Endothelial cell of umbilical vein (primary cell): ENCODE results near the gene FRMPD3. TPM values are rescaled to one million over a fixed set of nuclear protein-coding genes. Genes with fewer than 3 reads are reported as not detected.

ENCODE experiments used
- BruUV-seq: library from RNA; stranded (reverse); fragments of 400-500 nt; replicated peaks from 2 replicates; lab custom pipeline; 2021; lab: Mats Ljungman, UMichigan
- CTCF ChIA-PET: fragments of 300-600, 350-600 bp; sonication (Branson Sonifier 250); formaldehyde crosslinking; loops from one replicate; lab custom pipeline; 2021; ENCODE audit warnings: antibody characterized with exemption, inconsistent platforms; lab: Charles Lee
- POLR2A ChIA-PET: fragments of 300-600, 350-600 bp; sonication (Branson Sonifier 250); formaldehyde crosslinking; loops from one replicate; lab custom pipeline; 2021; ENCODE audit warnings: antibody characterized with exemption, inconsistent platforms; lab: Charles Lee
- DNase-seq: peaks from one replicate; pipeline ENCODE4 v3.0.0-alpha.2; 2011; ENCODE audit warnings: low read depth, low spot score
- FAIRE-seq: peaks from 2 replicates; lab custom pipeline; 2011; peaks lifted over from hg19 to GRCh38; lab: Jason Lieb, UNC
- H2AFZ ChIP-seq: 2 replicates; pipeline ENCODE4 v1.6.0; 2012; ENCODE audit warnings: low read depth, low read length, control low read depth, inconsistent platforms
- H3K27ac ChIP-seq: 2 replicates; pipeline ENCODE4 v1.5.1; 2011; ENCODE audit warnings: low read depth, mild to moderate bottlenecking, control low read depth, low read length, moderate library complexity; ENCODE audit not compliant: insufficient read depth
- H3K27me3 ChIP-seq, 2 experiments: 2 replicates each; pipeline versions ENCODE4 v1.6.0 to v1.6.1; 2011; ENCODE audit warnings: low read length in 2 of 2, mixed read lengths in 1 of 2; ENCODE audit not compliant: control insufficient read depth in 2 of 2, insufficient read depth in 2 of 2
- H3K36me3 ChIP-seq, 2 experiments: 2 replicates in 1 of 2; 3 replicates in 1 of 2; pipeline ENCODE4 v1.5.1; 2011; ENCODE audit warnings: low read length in 2 of 2, mild to moderate bottlenecking in 1 of 2, moderate library complexity in 1 of 2; ENCODE audit not compliant: control insufficient read depth in 2 of 2, insufficient read depth in 2 of 2; ENCODE audit errors: extremely low read depth in 1 of 2
- H3K4me1 ChIP-seq: 3 replicates; pipeline ENCODE4 v1.5.1; 2011; ENCODE audit warnings: mild to moderate bottlenecking, low read length; ENCODE audit not compliant: control insufficient read depth, insufficient read depth; ENCODE audit errors: extremely low read depth
- H3K4me2 ChIP-seq: 2 replicates; pipeline ENCODE4 v1.6.1; 2011; ENCODE audit warnings: low read length, control low read depth, mixed read lengths; ENCODE audit not compliant: insufficient read depth
- H3K4me3 ChIP-seq, 3 experiments: fragments of 200-600 bp in 1 of 3; sonication (generic), shearing (Covaris generic) in 1 of 3; replicated peaks in 1 of 3; 2 replicates each; pipeline ENCODE4 v1.5.1; 2011 to 2016; ENCODE audit warnings: control low read depth in 3 of 3, low read length in 3 of 3, mild to moderate bottlenecking in 2 of 3, inconsistent platforms in 1 of 3, low read depth in 1 of 3, moderate library complexity in 1 of 3; ENCODE audit not compliant: insufficient read depth in 1 of 3
- H3K79me2 ChIP-seq: 2 replicates; pipeline ENCODE4 v1.6.0; 2012; ENCODE audit warnings: low read length, inconsistent platforms; ENCODE audit not compliant: control insufficient read depth, insufficient read depth
- H3K9ac ChIP-seq: replicated peaks from 2 replicates; pipeline ENCODE3; 2011; ENCODE audit warnings: low read length, control low read depth; ENCODE audit not compliant: insufficient read depth; ENCODE audit errors: extremely low read depth
- H3K9me1 ChIP-seq: replicated peaks from 3 replicates; pipeline ENCODE4 v1.6.0; 2011; ENCODE audit warnings: mild to moderate bottlenecking, low read length; ENCODE audit not compliant: control insufficient read depth, insufficient read depth; ENCODE audit errors: extremely low read depth
- H3K9me3 ChIP-seq: replicated peaks from 2 replicates; pipeline ENCODE4 v1.5.1; 2012; ENCODE audit warnings: low read length, inconsistent platforms; ENCODE audit not compliant: control insufficient read depth, insufficient read depth
- H4K20me1 ChIP-seq: replicated peaks from 2 replicates; pipeline ENCODE3; 2011; ENCODE audit warnings: mild to moderate bottlenecking, low read length; ENCODE audit not compliant: control insufficient read depth, insufficient read depth; ENCODE audit errors: extremely low read depth
- EZH2 ChIP-seq: IDR thresholded peaks from 2 replicates; pipeline ENCODE4 v1.6.1; 2012; ENCODE audit warnings: borderline replicate concordance, low read depth, mild to moderate bottlenecking, moderate library complexity, low read length, inconsistent platforms; ENCODE audit not compliant: severe bottlenecking
- FOS ChIP-seq: IDR thresholded peaks from 2 replicates; pipeline ENCODE4 v1.6.1; 2011; ENCODE audit warnings: mild to moderate bottlenecking, low read length, moderate library complexity, borderline replicate concordance; ENCODE audit not compliant: insufficient read depth
- GATA2 ChIP-seq: IDR thresholded peaks from 2 replicates; pipeline ENCODE4 v1.7.0; 2011; ENCODE audit warnings: low read depth, mild to moderate bottlenecking, moderate library complexity, mixed read lengths, low read length; ENCODE audit not compliant: insufficient read length, insufficient read depth
- JUN ChIP-seq: IDR thresholded peaks from 2 replicates; pipeline ENCODE4 v1.6.1; 2011; ENCODE audit warnings: borderline replicate concordance, low read depth; ENCODE audit not compliant: insufficient read length, insufficient read depth
- MYC ChIP-seq: IDR thresholded peaks from one replicate; pipeline ENCODE4 v1.6.1; 2011; ENCODE audit warnings: mild to moderate bottlenecking, low read depth, low read length
- POLR2A ChIP-seq: IDR thresholded peaks from 2 replicates; pipeline ENCODE4 v1.6.1; 2012; ENCODE audit warnings: low read depth, mild to moderate bottlenecking, control low read depth, low read length
- POLR2AphosphoS5 ChIP-seq: IDR thresholded peaks from 2 replicates; pipeline ENCODE4 v1.6.1; 2012; ENCODE audit warnings: low read depth, mild to moderate bottlenecking, control low read depth, low read length, moderate library complexity; ENCODE audit not compliant: insufficient read depth
- dilution Hi-C: fragments of 300-500 bp; cut with MboI; formaldehyde crosslinking; loops from one replicate; pipeline ENCODE4 v1.15.0; 2019; ENCODE audit warnings: low sequenced_read_pairs; ENCODE audit not compliant: extremely low pct_ligation_motif_present
- intact Hi-C: fragments of 100-400 bp; cut with micrococcal nuclease; formaldehyde crosslinking; loops from one replicate; pipeline ENCODE4 v1.10.0; 2022
- polyA plus RNA-seq, 4 experiments: library from polyadenylated mRNA; depleted of rRNA in 3 of 4; stranded (reverse) in 3 of 4; unstranded in 1 of 4; fragments of >200 nt; gene quantifications; 2 replicates each; pipeline versions ENCODE4 v1.2.1 to v1.2.3, GENCODE V29; 2011 to 2012; ENCODE audit warnings: missing spikeins in 1 of 4
- total RNA-seq: library from RNA; stranded (reverse); gene quantifications from 2 replicates; pipeline ENCODE4 v1.2.3, GENCODE V29; 2021
- TF ChIP-seq, protein P1 (sequence below): IDR thresholded peaks from 2 replicates; pipeline ENCODE4 v1.6.1; 2011; ENCODE audit not compliant: insufficient read depth, insufficient read length
- TF ChIP-seq, protein P2 (sequence below), 2 donors: IDR thresholded peaks; 1 replicate in 1 of 2; 2 replicates in 1 of 2; pipeline ENCODE4 v1.5.1; 2011; ENCODE audit warnings: low read length in 2 of 2, mild to moderate bottlenecking in 2 of 2, moderate library complexity in 2 of 2, control low read depth in 1 of 2, inconsistent platforms in 1 of 2, low read depth in 1 of 2; ENCODE audit not compliant: insufficient read depth in 1 of 2; ENCODE audit errors: extremely low read depth in 1 of 2

The FRMPD3 gene
- total and polyA plus RNA-seq, 2 donors (not counting 3 experiments of a cell fraction or from before 2014, with no cell fraction given) = not detected

DNA sequence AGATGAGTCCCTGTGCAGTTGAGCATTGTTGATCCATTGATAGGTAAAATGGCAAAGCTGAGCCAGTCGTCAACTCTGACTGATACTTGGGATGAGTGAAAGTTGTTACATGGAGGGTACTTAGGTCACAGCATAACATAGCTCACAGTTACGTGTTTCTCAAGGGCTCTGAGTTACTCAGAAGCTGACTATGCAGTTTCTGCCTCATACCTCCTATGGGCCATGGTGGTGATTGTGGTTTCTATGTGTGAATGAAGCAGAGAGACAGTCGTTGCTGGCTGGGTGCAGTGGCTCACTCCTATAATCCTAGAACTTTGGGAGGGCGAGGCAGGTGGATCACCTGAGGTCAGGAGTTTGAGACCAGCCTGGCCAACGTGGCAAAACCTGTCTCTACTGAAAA lies 30.8 kb downstream of the FRMPD3 start:
- Histone ChIP-seq H3K36me3 (no peaks in the 10 kb centered on the region), H3K4me1 (no peaks in the 10 kb centered on the region), H3K4me2 (no peak overlapping the region), H4K20me1 (no peaks in the 10 kb centered on the region), H3K27me3 (no peaks in the 10 kb centered on the region), H2AFZ (no peak overlapping the region), H3K9ac (no peak overlapping the region), H3K79me2 (no peaks in the 10 kb centered on the region), H3K4me3 (no peak overlapping the region), H3K9me3 (no peaks in the 10 kb centered on the region), H3K9me1 (no peaks in the 10 kb centered on the region), H3K27ac (no peak overlapping the region)
- dilution Hi-C loops = no loop called here
- ChIA-PET POLR2A (no interaction called here), CTCF (no interaction called here)
- TF ChIP-seq, protein P1, sequence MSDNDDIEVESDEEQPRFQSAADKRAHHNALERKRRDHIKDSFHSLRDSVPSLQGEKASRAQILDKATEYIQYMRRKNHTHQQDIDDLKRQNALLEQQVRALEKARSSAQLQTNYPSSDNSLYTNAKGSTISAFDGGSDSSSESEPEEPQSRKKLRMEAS = no peak
- no peak for TF ChIP-seq POLR2A
- TF ChIP-seq MYC = no peak
- no peak for TF ChIP-seq FOS
- no peak for TF ChIP-seq EZH2
- no peak for TF ChIP-seq POLR2AphosphoS5
- TF ChIP-seq, protein P2, sequence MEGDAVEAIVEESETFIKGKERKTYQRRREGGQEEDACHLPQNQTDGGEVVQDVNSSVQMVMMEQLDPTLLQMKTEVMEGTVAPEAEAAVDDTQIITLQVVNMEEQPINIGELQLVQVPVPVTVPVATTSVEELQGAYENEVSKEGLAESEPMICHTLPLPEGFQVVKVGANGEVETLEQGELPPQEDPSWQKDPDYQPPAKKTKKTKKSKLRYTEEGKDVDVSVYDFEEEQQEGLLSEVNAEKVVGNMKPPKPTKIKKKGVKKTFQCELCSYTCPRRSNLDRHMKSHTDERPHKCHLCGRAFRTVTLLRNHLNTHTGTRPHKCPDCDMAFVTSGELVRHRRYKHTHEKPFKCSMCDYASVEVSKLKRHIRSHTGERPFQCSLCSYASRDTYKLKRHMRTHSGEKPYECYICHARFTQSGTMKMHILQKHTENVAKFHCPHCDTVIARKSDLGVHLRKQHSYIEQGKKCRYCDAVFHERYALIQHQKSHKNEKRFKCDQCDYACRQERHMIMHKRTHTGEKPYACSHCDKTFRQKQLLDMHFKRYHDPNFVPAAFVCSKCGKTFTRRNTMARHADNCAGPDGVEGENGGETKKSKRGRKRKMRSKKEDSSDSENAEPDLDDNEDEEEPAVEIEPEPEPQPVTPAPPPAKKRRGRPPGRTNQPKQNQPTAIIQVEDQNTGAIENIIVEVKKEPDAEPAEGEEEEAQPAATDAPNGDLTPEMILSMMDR (IDR thresholded peaks at IDR 0.05; ENCODE audit: extremely low read depth in 1 of 2, insufficient read depth in 1 of 2, low read depth in 1 of 2, low read length in 2 of 2) = no peak
- TF ChIP-seq JUN = no peak
- TF ChIP-seq GATA2 = no peak
- DNase-seq (no peak), FAIRE-seq (no peak)
- BruUV-seq = no TSS peak
- intact Hi-C loops = no loop called here
